OCI-LY3 (cell line): Measurements from ENCODE around the gene P2RY8.

Experiments used
- H2AFZ ChIP-seq: fragments of 200-600, 300-600 bp; shearing (Covaris generic); 2 replicates; pipeline ENCODE4 v1.6.0; 2014; ENCODE audit warnings: antibody characterized with exemption, low read depth, low read length
- H3K27ac ChIP-seq: fragments of 200-600, 300-600 bp; sonication (generic); 2 replicates; pipeline ENCODE4 v1.5.1; 2014; ENCODE audit warnings: mild to moderate bottlenecking, low read length, moderate library complexity, mixed read lengths
- H3K27me3 ChIP-seq: fragments of 200-600, 300-600 bp; sonication (generic); 2 replicates; pipeline ENCODE4 v1.6.1; 2014; ENCODE audit warnings: low read depth, low read length, mixed read lengths
- H3K36me3 ChIP-seq: fragments of 200-600, 300-600 bp; sonication (generic); replicated peaks from 2 replicates; pipeline ENCODE3; 2014; ENCODE audit warnings: low read depth, low read length, mixed read lengths
- H3K4me1 ChIP-seq: fragments of 300-600, 200-600 bp; sonication (generic); 2 replicates; pipeline ENCODE4 v1.6.1; 2014; ENCODE audit warnings: low read length, mixed read lengths
- H3K4me2 ChIP-seq: fragments of 200-600, 300-600 bp; sonication (generic); 2 replicates; pipeline ENCODE4 v1.6.1; 2014; ENCODE audit warnings: low read length, mixed read lengths
- H3K4me3 ChIP-seq: fragments of 300-600, 200-600 bp; sonication (generic); 2 replicates; pipeline ENCODE4 v1.5.1; 2014; ENCODE audit warnings: antibody characterized with exemption, mild to moderate bottlenecking, low read length, moderate library complexity
- H3K79me2 ChIP-seq: fragments of 300-600, 200-600 bp; shearing (Covaris generic); 2 replicates; pipeline ENCODE4 v1.6.1; 2014; ENCODE audit warnings: mild to moderate bottlenecking, low read length, mixed read lengths
- H3K9ac ChIP-seq: fragments of 300-600, 200-600 bp; shearing (Covaris generic); 2 replicates; pipeline ENCODE4 v1.6.0; 2014; ENCODE audit warnings: mild to moderate bottlenecking, low read length, moderate library complexity
- H3K9me3 ChIP-seq: fragments of 200-600, 300-600 bp; shearing (Covaris generic); 2 replicates; pipeline ENCODE4 v1.6.1; 2014; ENCODE audit warnings: low read length, mixed read lengths; ENCODE audit not compliant: insufficient read depth
- H4K20me1 ChIP-seq: fragments of 200-600, 300-600 bp; sonication (generic); 2 replicates; pipeline ENCODE4 v1.6.1; 2016; ENCODE audit warnings: low read length, mixed read lengths; ENCODE audit not compliant: insufficient read depth
- EZH2phosphoT487 ChIP-seq: fragments of 200-600 bp; shearing (Covaris generic); IDR thresholded peaks from 2 replicates; pipeline ENCODE4 v1.6.1; 2018; ENCODE audit warnings: antibody characterized with exemption, mixed run types, low read depth
- TF ChIP-seq, protein P1 (sequence below): fragments of 200-600, 300-600 bp; sonication (generic); IDR thresholded peaks from 2 replicates; pipeline ENCODE4 v1.5.1; 2014; ENCODE audit warnings: antibody characterized with exemption, low read length, low read depth

P2RY8 gene

DNA sequence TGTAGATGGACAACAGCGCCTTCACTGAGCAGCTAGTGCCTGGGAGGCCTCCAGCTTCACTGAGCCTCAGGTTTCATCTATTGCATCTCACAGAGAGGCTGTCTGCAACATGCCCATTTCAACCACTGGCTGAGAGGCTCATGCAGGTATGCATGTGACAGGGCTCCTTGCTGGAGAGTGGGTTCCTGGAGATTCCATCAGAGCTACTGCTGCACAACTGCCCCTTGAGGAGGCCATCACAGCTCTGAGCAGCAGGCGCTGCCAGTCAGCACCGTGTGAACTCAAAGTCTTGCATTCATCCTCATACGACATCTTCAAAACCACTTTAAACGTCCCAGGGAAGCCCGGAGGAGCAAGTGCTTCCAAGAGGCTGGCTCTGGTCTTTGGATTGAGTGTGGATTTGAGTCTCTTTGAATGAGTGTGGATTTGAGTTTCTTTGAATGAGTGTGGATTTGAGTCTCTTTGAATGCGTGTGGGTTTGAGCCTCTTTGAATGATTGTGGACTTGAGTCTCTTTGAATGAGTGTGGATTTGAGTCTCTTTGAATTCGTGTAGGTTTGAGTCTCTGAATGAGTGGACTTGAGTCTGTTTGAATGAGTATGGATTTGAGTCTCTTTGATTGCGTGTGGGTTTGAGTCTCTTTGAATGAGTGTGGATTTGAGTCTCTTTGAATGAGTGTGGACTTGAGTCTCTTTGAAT lies 8.7 kb downstream of the P2RY8 start:
- H3K79me2 ChIP-seq: peaks cover 20% of the 10 kb centered on the region; the same call in 1 of the 2 replicates
- peaks cover 24% of the 10 kb centered on the region for H3K4me1 ChIP-seq
- peaks cover 5% of the 10 kb centered on the region; the same call in 1 of the 2 replicates for H3K9me3 ChIP-seq
- peaks cover 19% of the 10 kb centered on the region for H3K27me3 ChIP-seq
- H3K4me2 ChIP-seq: no peak overlapping the region
- no peak overlapping the region for H3K4me3 ChIP-seq
- H3K9ac ChIP-seq: no peak overlapping the region
- H2AFZ ChIP-seq: no peak overlapping the region
- H4K20me1 ChIP-seq: peaks cover 59% of the 10 kb centered on the region
- no peak overlapping the region for H3K27ac ChIP-seq
- TF ChIP-seq, protein P1, sequence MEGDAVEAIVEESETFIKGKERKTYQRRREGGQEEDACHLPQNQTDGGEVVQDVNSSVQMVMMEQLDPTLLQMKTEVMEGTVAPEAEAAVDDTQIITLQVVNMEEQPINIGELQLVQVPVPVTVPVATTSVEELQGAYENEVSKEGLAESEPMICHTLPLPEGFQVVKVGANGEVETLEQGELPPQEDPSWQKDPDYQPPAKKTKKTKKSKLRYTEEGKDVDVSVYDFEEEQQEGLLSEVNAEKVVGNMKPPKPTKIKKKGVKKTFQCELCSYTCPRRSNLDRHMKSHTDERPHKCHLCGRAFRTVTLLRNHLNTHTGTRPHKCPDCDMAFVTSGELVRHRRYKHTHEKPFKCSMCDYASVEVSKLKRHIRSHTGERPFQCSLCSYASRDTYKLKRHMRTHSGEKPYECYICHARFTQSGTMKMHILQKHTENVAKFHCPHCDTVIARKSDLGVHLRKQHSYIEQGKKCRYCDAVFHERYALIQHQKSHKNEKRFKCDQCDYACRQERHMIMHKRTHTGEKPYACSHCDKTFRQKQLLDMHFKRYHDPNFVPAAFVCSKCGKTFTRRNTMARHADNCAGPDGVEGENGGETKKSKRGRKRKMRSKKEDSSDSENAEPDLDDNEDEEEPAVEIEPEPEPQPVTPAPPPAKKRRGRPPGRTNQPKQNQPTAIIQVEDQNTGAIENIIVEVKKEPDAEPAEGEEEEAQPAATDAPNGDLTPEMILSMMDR: no peak
- TF ChIP-seq EZH2phosphoT487: no peak
- H3K36me3 ChIP-seq: peaks cover 35% of the 10 kb centered on the region

GRCh38 chrX:1527457-1527856 lies 9.5 kb downstream of the P2RY8 start:
- H3K9me3 ChIP-seq: peaks cover 5% of the 10 kb centered on the region; the same call in 1 of the 2 replicates
- H3K4me2 ChIP-seq: no peak overlapping the region
- no peak overlapping the region for H3K9ac ChIP-seq
- no peak overlapping the region for H2AFZ ChIP-seq
- H3K27me3 ChIP-seq: peaks cover 19% of the 10 kb centered on the region
- peaks cover 22% of the 10 kb centered on the region; the same call in 1 of the 2 replicates for H3K79me2 ChIP-seq
- H3K4me3 ChIP-seq: no peak overlapping the region
- H3K4me1 ChIP-seq: peaks cover 28% of the 10 kb centered on the region
- TF ChIP-seq EZH2phosphoT487: no peak
- TF ChIP-seq, protein P1: no peak
- H3K27ac ChIP-seq: no peak overlapping the region
- peaks cover 59% of the 10 kb centered on the region for H4K20me1 ChIP-seq
- H3K36me3 ChIP-seq: peaks cover 37% of the 10 kb centered on the region

GRCh38 chrX:1526565-1526964 lies 10.4 kb downstream of the P2RY8 start:
- Histone ChIP-seq H3K4me1 (peaks cover 28% of the 10 kb centered on the region), H3K4me2 (no peak overlapping the region), H3K9me3 (peaks cover 5% of the 10 kb centered on the region; the same call in 1 of the 2 replicates), H3K36me3 (peaks cover 36% of the 10 kb centered on the region), H3K9ac (no peak overlapping the region), H4K20me1 (peaks cover 55% of the 10 kb centered on the region), H3K27me3 (peaks cover 18% of the 10 kb centered on the region), H2AFZ (no peak overlapping the region), H3K79me2 (peaks cover 20% of the 10 kb centered on the region; the same call in 1 of the 2 replicates), H3K4me3 (no peak overlapping the region), H3K27ac (no peak overlapping the region)
- TF ChIP-seq, protein P1: no peak
- TF ChIP-seq EZH2phosphoT487: no peak

GRCh38 chrX:1525583-1526355 lies 11.2 kb downstream of the P2RY8 start:
- TF ChIP-seq EZH2phosphoT487: no peak
- TF ChIP-seq, protein P1: no peak
- Histone ChIP-seq H3K4me3 (no peak overlapping the region), H3K27ac (no peak overlapping the region), H4K20me1 (peaks cover 48% of the 10 kb centered on the region), H2AFZ (no peak overlapping the region), H3K4me1 (peaks cover 30% of the 10 kb centered on the region), H3K4me2 (no peak overlapping the region), H3K36me3 (peaks cover 32% of the 10 kb centered on the region), H3K9me3 (peaks cover 5% of the 10 kb centered on the region; the same call in 1 of the 2 replicates), H3K9ac (no peak overlapping the region), H3K79me2 (peaks cover 14% of the 10 kb centered on the region; the same call in 1 of the 2 replicates), H3K27me3 (peaks cover 12% of the 10 kb centered on the region; the same call in 1 of the 2 replicates)
